Measurements from ENCODE around the gene EPHB1. TPM values are rescaled to one million over a fixed set of nuclear protein-coding genes. Genes with fewer than 3 reads are reported as not detected.
"Not testable (repeated sequence)": the region's sequence is repeated elsewhere in the genome, so short reads cannot be mapped to it uniquely, and the experiment has no call there.

EPHB1 gene
- total RNA-seq, 2 donors from 2014 or later: 2.3 to 21.2 TPM

DNA sequence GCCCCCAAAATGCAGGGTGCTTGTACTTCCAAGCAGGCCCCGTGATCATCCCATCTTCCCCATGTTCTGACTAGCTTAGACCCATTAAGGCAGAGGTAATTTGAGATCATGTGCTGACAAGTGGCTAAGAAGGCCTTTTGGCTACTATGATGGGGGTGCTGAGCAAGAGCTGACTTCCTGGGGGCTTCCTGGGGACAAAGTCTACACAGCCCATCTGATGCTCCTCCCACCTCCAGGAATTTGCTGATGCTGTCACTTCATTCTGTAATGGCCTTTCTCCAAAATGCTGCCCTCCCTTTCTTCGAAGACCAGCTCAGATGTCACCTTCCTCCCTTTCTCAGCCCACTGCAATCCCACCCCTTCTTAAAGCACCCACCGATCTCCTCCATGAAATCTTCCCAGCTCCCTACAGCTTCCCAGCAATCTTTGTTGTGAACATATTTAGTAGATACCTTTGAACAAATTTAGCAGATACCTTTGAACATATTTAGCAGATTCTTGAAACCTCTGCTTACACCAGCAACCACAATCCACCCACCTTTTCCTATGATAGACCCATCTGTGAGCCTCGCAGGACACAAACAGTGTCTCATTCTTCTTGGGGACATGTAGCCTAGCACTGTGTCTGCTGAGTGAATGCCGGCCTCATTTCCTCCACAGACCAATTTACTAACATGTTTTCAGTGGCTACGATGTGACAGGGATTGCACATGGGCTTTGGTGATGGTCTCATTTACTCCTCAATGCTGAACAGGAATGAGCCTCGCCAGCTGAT is 223.3 kb downstream of the EPHB1 start:
- no peak for TF ChIP-seq POLR2A (IDR thresholded peaks at IDR 0.05)
- no peak for TF ChIP-seq POLR2AphosphoS5 (IDR thresholded peaks at IDR 0.05)
- TF ChIP-seq, protein P1, sequence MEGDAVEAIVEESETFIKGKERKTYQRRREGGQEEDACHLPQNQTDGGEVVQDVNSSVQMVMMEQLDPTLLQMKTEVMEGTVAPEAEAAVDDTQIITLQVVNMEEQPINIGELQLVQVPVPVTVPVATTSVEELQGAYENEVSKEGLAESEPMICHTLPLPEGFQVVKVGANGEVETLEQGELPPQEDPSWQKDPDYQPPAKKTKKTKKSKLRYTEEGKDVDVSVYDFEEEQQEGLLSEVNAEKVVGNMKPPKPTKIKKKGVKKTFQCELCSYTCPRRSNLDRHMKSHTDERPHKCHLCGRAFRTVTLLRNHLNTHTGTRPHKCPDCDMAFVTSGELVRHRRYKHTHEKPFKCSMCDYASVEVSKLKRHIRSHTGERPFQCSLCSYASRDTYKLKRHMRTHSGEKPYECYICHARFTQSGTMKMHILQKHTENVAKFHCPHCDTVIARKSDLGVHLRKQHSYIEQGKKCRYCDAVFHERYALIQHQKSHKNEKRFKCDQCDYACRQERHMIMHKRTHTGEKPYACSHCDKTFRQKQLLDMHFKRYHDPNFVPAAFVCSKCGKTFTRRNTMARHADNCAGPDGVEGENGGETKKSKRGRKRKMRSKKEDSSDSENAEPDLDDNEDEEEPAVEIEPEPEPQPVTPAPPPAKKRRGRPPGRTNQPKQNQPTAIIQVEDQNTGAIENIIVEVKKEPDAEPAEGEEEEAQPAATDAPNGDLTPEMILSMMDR (IDR thresholded peaks at IDR 0.05): no peak
- H3K9me3 ChIP-seq: no peaks in the 10 kb centered on the region
- H3K4me3 ChIP-seq: no peak overlapping the region
- no peak for DNase-seq (ENCODE audit: low spot score)
- no peaks in the 10 kb centered on the region for H3K27me3 ChIP-seq (replicated peaks; ENCODE audit: insufficient read depth)
- 77% methylated on average over 7 of the region's 7 CpGs for WGBS
- no peaks in the 10 kb centered on the region for H3K4me1 ChIP-seq (replicated peaks)
- no peaks in the 10 kb centered on the region for H3K36me3 ChIP-seq
- intact Hi-C loops (cut with DNase I): no loop called here
- no peak overlapping the region for H3K27ac ChIP-seq

DNA sequence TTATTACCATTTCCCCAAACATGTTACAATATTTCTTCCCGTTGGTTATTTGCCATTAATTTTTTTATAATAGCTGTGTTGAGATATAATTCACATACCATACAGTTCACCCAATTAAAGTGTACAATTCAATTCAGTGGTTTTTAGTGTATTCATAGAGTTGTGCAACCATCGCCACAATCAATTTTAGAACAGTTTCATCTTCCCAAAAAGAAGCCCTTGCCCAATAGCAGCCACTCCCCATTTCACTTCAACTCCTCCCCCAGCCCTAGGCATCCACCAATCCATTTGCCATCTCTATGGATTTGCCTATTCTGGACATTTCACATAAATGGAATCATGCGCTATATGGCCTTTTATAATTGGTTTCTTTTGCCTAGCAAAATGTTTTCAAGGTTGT is 225.1 kb downstream of the EPHB1 start:
- Histone ChIP-seq H3K27me3 (replicated peaks; ENCODE audit: insufficient read depth) (no peaks in the 10 kb centered on the region), H3K36me3 (no peaks in the 10 kb centered on the region), H3K27ac (no peak overlapping the region), H3K4me1 (replicated peaks) (no peaks in the 10 kb centered on the region), H3K4me3 (no peak overlapping the region), H3K9me3 (no peaks in the 10 kb centered on the region)
- intact Hi-C loops (cut with DNase I): no loop called here
- no peak for DNase-seq (ENCODE audit: low spot score)
- TF ChIP-seq, protein P1 (IDR thresholded peaks at IDR 0.05): no peak
- TF ChIP-seq POLR2A (IDR thresholded peaks at IDR 0.05) (no peak), POLR2AphosphoS5 (IDR thresholded peaks at IDR 0.05) (no peak)
- 85% methylated on average over 3 of the region's 3 CpGs for WGBS

DNA sequence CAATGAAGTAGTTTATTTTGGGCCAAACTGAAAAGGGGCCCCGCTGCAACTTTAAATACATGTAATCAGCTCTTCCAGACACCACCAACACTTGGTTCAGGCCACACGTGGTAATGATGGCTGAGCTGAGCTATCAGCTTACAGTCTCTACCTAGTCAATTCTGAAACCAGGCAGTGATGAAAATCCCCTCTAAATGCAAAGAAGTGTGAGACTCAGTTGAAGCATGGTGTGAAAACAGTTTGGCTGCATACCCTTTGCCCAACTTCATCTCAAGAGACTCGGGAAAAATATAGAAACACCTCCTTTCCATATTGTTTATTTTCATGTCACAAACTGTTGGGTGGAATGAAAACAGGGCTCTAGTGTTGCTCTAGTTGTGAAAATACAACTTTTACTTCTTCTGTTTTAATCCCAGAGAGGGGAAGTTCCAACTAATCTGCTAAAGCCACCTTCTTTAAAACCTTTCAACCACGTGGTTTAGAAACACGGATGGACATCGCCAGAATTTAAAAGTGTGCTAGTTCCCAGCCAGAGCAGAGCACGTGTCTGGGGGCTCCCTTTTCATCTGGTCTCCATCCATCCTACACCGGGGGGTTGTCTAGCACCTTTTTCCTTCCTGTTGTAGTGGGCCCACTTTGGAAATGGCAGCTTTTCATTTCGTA is 229.1 kb downstream of the EPHB1 start:
- intact Hi-C loops (cut with DNase I): no loop called here

DNA sequence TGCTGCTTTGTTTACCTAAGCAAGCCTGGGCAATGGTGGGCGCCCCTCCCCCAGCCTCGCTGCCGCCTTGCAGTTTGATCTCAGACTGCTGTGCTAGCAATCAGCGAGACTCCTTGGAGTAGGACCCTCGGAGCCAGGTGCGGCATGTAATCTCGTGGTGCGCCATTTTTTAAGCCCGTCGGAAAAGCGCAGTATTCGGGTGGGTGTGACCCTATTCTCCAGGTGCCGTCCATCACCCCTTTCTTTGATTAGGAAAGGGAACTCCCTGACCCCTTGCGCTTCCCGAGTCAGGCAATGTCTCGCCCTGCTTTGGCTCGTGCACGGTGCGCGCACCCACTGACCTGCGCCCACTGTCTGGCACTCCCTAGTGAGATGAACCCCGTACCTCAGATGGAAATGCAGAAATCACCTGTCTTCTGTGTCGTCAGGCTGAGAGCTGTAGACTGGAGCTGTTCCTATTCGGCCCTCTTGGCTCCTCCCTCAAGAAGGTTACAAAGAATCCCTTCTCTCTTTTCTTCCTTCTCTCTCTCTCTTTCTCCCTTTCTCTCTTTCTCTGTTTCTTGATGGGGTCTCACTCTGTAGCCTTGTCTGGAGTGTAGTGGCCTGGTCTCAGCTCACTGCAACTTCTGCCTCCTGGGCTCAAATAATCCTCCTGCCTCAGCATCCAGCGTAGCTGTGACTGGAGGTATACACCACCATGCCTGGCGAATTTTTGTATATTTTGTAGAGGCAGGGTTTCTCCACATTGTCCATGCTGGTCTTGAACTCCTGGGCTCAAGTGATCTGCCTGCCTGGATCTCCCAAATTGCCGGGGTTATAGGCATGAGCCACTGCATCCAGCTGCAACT is 235.9 kb downstream of the EPHB1 start:
- 25% methylated on average over 27 of the region's 27 CpGs for WGBS
- H3K27ac ChIP-seq; H3K4me1 ChIP-seq (replicated peaks); DNase-seq (ENCODE audit: low spot score); H3K4me3 ChIP-seq; H3K27me3 ChIP-seq (replicated peaks; ENCODE audit: insufficient read depth); intact Hi-C loops (cut with DNase I); H3K9me3 ChIP-seq; H3K36me3 ChIP-seq: not testable (repeated sequence)

More for the DNA sequence above, 229.1 kb downstream of the EPHB1 start:
- Histone ChIP-seq H3K27ac (no peak overlapping the region), H3K9me3 (no peaks in the 10 kb centered on the region), H3K4me1 (replicated peaks) (no peaks in the 10 kb centered on the region), H3K36me3 (no peaks in the 10 kb centered on the region), H3K4me3 (no peak overlapping the region), H3K27me3 (replicated peaks; ENCODE audit: insufficient read depth) (no peaks in the 10 kb centered on the region)
- TF ChIP-seq POLR2AphosphoS5 (IDR thresholded peaks at IDR 0.05) (no peak), POLR2A (IDR thresholded peaks at IDR 0.05) (no peak)
- TF ChIP-seq, protein P1 (IDR thresholded peaks at IDR 0.05): no peak
- DNase-seq (ENCODE audit: low spot score): no peak
- WGBS: 63% methylated on average over 9 of the region's 9 CpGs

DNA sequence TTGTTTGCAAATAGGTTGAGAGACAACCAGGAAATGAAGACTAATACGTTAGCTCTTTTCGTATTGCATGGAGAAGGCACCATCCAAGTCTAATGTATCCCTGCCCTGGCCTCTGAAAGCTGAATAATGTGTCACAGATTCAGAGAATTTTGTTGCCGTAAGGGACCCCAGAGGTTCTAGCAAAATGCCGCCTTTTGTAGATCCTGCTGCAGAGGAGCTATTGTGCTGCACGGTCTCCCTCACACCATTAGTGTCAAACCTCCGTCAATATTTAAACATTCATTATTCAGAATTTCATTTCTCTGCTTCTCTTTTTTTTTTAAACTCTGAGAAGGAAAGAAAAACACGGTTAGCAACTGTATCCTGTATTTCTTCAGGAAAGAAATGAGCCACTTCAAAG is 238.7 kb downstream of the EPHB1 start:
- no peak for DNase-seq (ENCODE audit: low spot score)
- TF ChIP-seq POLR2A (IDR thresholded peaks at IDR 0.05) (no peak), POLR2AphosphoS5 (IDR thresholded peaks at IDR 0.05) (no peak)
- TF ChIP-seq, protein P1 (IDR thresholded peaks at IDR 0.05): no peak
- no peak overlapping the region for H3K27ac ChIP-seq
- no peak overlapping the region for H3K4me3 ChIP-seq
- no peaks in the 10 kb centered on the region for H3K36me3 ChIP-seq
- H3K27me3 ChIP-seq (replicated peaks; ENCODE audit: insufficient read depth): no peaks in the 10 kb centered on the region
- no peaks in the 10 kb centered on the region for H3K9me3 ChIP-seq
- no peaks in the 10 kb centered on the region for H3K4me1 ChIP-seq (replicated peaks)
- intact Hi-C loops (cut with DNase I): no loop called here
- 74% methylated on average over 7 of the region's 7 CpGs for WGBS
